Measurements from ENCODE around the gene MRPL32.
"Not testable (repeated sequence)": the region's sequence is repeated elsewhere in the genome, so short reads cannot be mapped to it uniquely, and the experiment has no call there.

The MRPL32 gene

DNA sequence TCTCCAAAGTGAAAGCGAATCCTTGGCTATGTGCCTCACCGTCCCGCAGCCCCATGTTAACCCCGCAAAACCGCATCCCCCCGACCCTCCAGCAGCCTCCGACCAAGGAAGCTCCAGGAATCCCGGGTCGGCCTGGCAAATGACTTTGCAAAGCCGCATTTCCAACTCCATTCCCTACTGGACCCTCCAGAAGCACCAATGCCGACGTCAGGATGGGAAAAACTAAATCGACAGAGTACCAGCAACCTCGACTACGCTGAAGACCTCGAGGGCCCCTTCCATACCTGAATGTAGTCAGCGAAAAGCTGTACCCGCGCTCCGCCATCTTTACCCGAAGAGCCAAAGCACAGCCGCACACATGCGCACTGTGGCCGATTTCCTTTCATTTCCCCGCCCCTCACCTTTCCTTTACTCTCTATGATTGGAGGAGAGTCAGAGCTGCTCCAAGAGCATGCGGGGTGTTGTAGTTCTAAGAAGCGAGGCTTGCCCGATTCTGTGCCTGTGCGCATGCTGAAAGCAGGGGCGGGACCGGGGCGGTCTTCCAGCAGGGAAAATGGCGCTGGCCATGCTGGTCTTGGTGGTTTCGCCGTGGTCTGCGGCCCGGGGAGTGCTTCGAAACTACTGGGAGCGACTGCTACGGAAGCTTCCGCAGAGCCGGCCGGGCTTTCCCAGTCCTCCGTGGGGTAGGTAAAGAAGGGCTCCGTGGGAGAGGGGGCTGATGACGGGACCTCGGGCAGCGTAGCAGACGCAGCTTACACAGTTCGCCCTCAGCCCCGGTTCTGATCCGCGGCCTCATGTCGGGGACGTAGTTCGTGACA, at the start of gene MRPL32, which contains the start of gene PSMA2:
Gene MRPL32, plus strand, starts transcription at position 543 of the 818 bp plus-strand sequence. Its CDS starts 11 bp downstream, at position 554.
Gene PSMA2, minus strand, starts transcription at position 341 of the 818 bp plus-strand sequence. Its CDS starts 16 bp downstream, at position 325.
- peak; percentile 97 for DNase-seq (ENCODE audit: low spot score)

DNA sequence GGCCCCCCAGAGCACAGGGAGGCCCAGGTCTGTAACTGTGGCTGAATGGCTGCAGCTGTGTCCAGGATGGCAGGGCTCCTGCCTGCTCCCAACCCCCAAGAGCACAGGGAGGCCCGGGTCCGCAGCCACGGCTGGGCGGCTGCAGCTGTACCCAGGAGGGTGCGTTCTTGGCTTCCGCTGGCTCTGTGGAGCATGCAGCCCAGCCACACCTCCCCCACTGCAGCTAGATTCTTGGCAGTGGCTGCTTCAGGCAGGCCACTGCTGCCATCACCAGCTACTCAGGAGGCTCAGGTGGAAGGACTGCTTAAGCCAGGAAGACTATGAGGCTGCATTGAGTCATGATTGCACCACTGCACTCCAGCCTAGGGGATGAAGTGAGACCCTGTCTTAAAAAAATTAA, 48.2 kb upstream of the MRPL32 start:
- DNase-seq (ENCODE audit: low spot score), result no peak

DNA sequence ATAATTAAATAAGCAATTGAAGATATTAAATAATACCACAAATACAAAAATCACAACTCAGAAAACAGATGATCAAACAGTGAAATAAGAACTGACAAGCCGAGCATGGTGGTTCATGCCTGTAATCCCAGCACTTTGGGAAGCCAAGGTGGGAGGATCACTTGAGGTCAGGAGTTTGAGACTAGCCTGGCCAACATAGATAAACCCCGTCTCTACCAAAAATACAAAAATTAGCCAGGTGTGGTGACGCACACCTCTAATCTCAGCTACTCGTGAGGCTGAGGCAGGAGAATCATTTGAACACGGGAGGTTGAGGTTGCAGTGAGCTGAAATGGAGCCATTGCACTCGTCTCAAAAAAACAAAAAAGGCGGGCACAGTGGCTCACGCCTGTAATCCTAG, 47.0 kb upstream of the MRPL32 start:
- DNase-seq (ENCODE audit: low spot score), result not testable (repeated sequence)

DNA sequence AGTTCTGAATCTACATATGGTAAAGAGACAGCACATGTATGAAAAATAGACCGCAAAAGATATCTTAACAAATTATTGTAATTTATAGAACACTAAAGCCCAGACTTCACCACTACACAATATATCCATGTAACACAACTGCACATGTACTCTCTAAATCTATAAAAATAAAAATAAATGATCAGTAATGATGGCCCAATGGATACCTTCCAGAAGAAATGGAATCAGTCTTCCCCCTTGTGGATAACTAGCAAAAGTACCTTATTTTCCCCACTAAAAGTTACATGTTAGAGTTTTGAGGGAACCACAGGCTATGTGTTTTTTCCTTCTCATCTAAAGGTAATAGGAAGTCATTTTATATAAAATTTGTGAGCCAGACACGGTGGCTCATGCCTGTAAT, 46.0 kb upstream of the MRPL32 start:
- no peak for DNase-seq (ENCODE audit: low spot score)

DNA sequence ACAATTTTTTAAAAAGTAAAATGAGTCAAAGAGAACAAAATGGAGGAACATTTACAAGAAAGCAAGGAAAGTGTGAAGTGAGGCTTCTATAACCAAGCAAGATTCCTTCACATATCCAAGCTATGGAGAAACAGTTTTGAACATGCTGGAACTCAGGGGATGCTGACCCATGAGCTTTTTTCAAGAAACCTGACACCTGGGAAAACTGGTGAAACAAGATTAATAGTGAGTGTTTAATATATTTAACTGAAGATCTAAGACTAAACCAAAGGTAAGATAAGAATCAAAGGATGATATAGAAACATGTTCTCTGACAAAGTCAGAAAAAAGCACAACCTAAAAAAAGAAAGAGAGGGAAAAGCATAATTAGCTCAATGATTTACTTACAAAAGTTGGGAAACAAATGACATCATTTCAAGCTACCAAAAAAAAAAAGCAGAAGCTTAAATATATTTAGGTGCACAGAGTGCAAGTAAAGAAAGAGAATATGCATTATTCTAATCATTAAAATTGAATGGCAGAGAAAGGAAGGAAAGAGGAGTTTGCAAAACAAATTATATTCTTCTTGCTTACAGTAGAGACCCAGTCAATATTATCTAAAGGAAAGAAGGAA, 45.2 kb upstream of the MRPL32 start:
- no peak for DNase-seq (ENCODE audit: low spot score)

DNA sequence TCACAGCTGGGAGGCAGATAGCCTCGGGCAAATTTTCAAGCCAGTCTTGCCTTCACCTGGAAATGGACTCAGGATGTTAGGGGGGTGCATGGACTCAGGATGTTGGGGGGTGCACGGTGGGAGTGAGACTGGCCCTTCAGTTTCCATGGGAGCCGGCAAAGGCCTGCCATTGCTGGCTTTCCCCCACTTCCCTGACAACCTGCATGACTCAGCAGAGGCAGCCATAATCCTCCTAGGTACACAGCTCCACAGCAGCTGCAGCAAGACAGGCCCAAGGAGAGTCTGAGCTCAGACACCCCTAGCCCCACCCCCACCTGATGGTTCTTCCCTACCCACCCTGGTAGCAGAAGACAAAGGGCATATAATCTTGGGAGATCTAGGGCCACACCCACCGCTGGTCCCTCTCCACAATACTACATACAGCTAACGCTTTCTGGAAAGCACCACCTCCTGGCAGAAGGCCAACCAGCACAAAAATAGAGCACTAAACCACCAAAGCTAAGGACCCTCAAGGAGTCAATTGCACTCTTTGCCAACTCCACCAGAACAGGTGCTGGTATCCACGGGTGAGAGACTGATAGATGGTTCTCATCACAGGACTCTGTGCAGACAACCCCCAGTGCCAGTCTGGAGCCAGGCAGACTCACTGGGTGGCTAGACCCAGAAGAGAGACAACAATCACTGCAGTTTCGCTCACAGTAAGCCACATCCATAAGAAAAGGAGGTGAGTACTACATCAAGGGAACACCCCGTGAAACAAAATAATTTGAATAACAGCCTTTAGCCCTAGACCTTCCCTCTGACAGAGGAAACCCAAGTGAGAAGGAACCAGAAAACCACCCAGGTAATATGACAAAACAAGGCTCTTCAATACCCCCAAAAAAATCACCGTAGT, 38.6 kb upstream of the MRPL32 start:
- no peak for DNase-seq (ENCODE audit: low spot score)

DNA sequence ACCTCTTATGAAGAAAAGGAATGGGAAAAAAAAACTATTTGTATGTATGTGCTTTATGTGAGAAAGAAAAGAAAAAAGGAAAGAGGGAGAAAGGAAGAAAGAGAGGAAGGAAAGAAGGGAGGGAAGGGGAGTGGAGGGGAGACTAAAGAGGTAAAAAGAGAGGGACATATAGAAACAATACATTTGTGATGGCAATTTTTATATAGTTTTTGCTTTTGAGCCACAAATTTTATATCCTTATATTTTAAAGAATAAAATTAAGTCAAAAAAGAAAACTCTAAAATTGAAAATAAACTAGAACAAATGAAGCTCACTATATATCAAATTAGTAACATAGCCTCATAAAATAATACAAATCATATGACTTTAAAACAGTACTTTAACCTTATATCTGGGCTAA, 31.3 kb upstream of the MRPL32 start:
- DNase-seq (ENCODE audit: low spot score), result no peak

DNA sequence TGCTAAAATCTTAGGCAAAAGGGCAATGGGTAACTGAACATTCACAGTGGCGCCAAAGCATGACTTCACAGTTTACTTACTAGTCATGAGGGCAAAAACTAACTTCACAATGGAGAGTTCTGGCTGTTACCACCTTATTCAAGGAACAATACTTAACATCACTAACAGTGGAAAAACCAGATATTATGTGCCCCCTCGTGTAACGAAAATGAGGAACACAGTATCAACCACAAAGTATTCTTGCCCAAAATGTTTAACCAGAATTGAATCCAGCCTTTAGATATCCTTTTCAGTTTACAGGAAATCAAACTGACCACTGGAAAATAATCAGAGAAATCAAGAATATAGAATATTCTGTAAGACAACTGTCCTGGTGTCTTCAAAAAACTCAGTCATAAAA, 29.8 kb upstream of the MRPL32 start:
- DNase-seq (ENCODE audit: low spot score), result no peak

DNA sequence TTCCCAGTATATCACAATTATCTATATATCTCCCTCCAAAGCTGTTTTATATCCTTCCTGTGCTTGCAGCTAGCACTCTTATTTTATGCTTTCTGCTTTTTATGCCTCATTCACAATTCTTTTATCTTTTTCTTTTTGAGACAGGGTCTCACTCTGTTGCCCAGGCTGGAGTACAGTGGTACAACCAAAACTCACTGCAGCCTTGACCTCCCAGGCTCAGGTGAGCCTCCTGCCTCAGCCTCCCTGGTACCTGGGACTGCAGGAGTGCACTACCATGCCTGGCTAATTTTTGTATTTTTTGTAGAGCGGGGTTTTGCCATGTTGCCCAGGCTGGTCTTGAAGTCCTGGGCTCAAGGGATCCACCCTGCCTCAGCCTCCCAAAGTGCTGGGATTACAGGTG, 26.0 kb upstream of the MRPL32 start:
- DNase-seq (ENCODE audit: low spot score), result no peak

DNA sequence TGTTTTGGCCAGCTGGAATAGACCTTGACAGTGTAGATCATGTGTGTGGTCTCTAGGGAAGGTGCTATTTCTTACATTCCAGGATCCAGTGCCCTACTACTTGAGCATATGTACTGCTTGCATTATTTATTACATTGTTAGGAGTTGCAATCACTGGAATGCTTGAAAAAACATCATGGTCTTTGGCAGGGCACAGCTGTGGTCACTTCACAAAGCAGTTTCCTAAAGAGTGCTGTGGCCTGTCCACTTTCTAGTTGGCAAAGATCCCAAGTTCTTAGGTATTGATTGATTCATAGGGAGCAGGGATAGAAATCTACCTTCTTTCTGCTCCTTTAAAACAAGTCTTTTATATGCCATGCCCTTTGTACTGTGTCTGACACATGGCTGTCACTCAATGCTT, 24.9 kb upstream of the MRPL32 start:
- no peak for DNase-seq (ENCODE audit: low spot score)

DNA sequence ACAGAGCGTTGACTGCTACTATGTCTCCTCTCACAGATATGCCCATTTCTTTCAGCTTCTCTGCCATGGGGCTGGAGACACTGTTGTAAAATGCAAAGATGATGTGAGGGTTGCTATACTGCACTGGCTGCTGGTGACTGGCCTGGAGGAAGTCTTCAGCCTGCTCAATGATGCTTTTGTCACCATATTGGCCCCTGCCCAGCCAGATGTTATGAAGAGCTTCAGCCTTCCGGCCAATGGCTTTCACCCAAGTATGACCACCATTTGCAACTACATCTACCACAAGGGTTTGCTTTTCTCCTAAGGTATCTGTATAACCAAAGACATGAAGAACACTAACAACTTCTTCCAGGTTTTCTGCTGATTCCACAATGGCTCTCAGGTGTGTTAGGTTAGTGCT, 21.9 kb upstream of the MRPL32 start:
- no peak for DNase-seq (ENCODE audit: low spot score)

DNA sequence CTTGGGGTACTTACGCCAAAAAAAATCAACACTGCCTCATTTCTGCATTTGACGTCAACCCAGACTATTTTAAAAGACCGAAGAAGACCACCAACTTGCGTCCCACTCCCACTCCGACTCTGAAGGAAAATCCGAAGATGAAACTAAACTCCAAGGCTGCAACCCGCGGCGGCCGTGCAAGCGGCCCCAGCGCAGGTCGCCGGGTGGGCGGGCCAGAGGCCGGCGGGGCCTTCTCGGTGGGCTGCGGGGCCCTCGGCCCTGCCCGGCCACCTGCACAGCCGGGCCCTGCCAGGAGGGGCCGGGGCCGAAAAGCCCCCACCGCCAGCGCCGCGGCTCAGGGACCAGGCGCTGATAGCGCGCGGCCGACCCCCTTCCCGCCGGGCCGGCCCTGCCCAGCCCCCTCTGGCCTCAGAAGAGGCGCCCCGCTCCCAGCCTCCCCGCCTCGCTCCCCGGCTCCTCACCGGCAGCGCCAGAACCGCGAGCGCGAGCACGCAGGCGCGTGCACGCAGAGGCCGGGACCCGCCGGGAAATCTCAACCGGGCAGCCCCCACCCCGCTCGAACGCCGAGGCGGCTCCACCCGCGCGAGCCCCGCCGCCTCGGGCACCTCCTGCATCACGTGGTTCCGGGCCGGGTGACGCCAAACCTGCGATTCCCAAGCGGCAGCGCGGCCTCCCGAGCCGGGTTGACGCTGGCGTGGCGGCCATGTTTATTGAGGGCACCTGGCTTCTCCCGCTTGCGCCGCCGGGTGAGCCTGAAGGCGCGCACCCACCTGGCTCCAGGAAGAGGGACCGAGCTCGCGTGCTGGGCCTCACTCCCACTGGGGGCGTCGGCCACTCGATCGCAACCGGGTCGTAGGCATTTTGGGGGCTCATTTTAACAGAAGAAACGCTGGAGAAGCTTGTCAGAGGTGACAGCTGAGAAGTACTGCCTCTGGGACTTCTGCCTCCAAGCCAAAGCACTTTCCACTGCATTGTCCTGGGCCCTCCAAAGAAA, 20.4 kb upstream of the MRPL32 start, which contains the start of gene C7orf25:
Gene C7orf25, minus strand, starts transcription at position 617 of the 994 bp plus-strand sequence. CDS start 1,170 bp downstream, outside the sequence.
- DNase-seq (ENCODE audit: low spot score), result peak; percentile 95

DNA sequence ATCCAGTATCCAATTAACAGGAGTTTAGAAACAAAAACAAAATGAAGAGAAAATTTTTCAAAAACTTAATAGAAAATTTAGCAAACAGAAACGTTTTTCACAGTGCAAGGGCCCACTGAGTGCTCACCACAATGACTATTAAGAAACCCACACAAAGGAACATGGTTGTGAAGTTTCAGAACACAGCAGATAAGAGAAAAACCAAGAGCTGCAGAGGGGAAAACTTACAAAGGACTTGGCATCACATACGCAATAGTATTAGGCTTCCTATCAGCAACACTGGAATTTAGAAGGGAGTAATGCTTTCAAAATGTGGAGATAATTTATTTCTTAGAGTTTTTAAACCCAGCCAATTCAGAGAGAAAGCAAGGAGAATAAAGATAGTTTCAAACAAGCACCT, 18.6 kb upstream of the MRPL32 start:
- no peak for DNase-seq (ENCODE audit: low spot score)

DNA sequence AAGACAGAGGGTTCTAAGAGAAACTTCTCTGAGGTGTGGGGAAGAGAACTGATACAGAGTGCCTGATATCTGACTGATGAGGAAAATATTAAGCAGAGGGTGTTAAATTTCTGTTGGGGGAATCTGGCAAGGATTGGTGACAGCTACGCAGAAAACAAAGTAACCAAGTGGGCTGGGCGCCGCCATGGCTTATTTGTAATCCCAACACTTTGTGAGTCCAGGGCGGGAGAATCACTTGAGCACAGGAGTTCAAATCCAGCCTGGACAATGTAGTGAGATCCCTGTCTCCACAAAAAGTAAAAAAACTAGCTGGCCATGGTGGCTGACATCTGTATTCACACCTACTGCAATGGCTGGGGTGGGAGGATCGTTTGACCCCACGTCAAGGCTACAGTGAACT, 18.2 kb upstream of the MRPL32 start:
- no peak for DNase-seq (ENCODE audit: low spot score)

DNA sequence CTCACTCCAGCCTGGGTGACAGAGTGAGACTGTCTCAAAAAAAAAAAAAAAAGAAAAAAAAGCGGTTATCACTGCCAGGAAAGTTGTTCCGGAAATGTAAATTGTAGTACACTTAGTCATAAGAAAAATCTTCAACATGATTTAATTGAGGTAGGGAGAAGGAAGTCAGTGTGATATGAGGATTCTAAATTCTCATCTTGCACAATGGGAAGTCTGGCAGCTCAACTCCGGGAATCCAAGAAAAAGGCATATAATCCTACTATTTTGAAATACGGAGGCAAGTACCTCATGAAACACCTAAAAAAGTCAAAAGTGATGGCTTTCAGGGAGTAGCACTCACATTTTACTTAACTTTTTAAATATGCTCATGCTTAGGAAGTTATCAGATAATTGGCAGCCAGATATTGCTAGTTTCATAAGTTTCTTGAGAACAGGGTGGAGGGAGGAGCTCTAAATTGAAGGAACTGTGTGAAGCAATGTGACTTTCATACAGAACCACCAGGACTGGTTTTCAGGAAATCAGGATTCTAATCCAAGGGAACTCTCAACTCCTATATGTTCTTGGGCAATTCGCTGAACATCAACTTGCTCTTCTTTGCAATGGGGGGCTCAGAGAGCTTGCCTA, 17.6 kb upstream of the MRPL32 start:
- no peak for DNase-seq (ENCODE audit: low spot score)

DNA sequence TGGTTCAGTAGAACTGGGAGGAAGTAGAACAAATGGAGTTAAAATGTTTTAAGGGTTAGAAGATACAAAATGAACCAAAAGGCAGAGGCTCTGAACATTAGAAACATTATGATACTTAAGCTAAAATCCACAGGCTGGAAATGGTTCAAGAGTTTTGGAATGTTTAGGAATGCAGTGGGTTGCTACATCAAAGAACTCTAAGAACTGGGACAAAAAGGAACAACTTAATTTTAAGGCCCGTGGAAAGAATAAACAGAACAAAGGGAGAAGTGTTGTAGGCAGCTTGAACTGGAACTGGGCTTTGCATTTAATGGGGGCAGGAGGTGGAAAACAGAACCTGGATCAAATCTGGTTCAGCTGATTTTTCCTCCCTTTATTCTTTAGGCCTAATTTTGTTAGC, 16.8 kb upstream of the MRPL32 start:
- no peak for DNase-seq (ENCODE audit: low spot score)

DNA sequence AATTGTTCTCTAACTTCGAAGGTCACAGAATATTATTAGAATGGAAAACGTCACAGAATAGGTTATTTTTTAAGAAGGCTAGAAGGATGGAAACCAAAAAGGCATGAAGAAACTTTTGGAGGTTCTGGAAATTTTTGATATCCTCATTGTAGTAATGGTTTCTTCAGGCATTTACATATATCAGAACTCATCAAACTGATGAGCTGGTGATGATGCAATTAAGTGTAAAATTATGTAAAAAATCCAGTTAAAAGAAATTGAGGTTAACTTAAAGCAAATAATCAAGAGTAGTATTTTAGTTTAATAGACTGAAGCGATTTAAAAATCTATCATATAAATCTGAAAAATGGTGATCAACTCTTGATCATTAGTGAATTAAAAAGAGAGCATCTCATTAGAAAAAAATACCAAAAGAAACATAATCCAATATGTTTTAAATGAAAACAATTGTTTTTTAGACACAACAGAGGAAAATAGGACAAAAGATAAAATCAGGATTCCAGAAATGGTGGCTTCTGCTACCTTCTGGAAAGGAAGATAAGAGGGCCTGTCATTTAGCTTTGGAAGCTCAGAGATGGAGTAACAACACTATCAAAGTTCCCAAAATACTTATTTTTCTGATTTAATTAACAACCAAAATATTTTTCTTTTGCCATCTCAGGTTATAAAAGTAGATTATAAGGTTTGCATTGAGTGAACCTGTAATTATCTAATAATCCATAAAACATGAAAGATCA, 10.0 kb upstream of the MRPL32 start:
- no peak for DNase-seq (ENCODE audit: low spot score)

DNA sequence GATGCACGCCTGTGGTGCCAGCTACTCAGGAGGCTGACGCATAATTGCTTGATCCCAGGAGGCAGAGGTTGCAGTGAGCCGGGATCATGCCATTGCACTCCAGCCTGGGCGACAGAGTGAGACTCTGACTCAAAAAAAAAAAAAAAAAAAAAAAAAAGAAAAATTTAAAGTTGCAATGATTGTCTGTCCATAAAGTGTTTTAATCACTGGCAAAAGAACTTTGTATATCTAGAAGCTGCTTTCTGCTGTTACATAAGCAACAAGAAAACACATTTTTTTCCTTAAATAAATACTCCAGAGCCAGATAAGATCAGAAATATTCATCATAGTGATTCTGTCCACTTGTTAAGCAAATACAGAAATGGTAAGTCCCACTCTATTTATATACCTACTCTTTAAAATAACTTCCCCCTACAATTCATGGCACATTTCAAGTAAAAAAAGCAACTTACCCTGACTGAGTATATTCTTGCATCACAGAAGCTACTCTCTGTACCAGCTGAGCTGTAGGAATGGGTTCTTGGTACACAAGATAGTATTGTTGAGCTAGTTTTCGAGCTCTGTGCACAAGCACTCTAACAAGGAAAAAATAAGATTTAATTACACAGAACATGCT, 7.8 kb upstream of the MRPL32 start:
- no peak for DNase-seq (ENCODE audit: low spot score)

DNA sequence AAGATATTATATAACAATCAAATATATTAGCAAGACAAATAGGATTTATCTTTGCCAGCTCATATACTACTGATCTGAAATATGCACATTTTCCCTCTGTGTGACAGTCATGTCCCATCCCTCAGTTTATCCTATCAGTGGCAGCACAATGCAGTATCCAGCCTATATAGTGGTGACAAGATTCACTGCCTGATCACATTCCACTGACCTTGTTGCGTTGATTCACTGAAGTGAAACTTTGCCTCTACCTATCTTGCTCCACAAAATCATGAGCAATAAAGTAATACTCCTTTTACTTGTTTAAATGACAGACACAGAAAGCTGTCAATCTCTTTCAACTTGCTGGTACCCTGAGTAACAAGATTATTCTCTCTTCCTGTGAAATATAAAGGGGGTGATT, 6.5 kb upstream of the MRPL32 start:
- no peak for DNase-seq (ENCODE audit: low spot score)

DNA sequence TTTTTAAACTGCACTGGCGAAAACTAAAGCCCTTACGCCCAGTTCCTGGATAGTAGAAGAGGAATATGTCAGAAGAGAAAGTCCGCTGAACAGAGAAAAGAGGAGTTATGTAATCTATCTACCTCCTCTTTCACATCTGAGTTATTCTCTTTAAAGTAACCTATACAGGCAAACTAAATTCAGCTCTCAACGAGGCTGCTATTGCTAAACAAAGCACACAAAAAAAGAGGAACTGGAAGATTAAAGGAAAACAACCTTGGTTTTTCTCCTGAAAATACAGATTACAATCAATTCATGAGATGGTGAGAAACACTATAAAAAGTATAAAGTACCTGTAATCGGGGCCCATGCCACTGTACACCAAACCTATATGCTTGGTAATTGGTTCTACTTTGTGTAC, 6.0 kb upstream of the MRPL32 start:
- no peak for DNase-seq (ENCODE audit: low spot score)
